PC-3 (cell line): ENCODE measurements around the gene MED13.

Experiments
- EZH2phosphoT487 ChIP-seq: fragments of 300-600 bp; sonication (generic); IDR thresholded peaks from 2 replicates; pipeline ENCODE4 v1.6.1; 2018; ENCODE audit warnings: mild to moderate bottlenecking, antibody characterized with exemption, low read length, borderline replicate concordance
- TF ChIP-seq, protein P1 (sequence below): fragments of 300-600 bp; sonication (generic); conservative IDR thresholded peaks from 2 replicates; pipeline ENCODE4 v1.5.1; 2017; ENCODE audit warnings: antibody characterized with exemption, low read depth, mild to moderate bottlenecking, low read length

DNA sequence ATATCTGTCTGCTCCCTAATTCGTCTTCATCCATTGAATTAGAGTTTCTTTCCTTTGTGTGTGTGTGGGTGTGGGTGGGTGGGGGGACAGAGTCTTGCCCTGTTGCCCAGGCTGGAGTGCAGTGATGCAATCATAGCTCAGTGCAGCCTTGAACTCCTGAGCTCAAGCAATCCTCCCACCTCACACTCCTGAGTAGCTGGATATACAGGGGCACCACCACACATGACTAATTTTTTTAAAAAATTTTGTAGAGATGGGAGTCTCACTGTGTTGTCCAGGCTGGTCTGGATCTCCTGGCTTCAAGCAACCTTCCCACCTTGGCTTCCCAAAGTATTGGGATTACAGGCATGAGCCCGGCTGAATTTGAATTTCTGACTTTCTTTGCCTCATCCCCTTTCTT is 34.5 kb upstream of the MED13 start:
- TF ChIP-seq, protein P1, sequence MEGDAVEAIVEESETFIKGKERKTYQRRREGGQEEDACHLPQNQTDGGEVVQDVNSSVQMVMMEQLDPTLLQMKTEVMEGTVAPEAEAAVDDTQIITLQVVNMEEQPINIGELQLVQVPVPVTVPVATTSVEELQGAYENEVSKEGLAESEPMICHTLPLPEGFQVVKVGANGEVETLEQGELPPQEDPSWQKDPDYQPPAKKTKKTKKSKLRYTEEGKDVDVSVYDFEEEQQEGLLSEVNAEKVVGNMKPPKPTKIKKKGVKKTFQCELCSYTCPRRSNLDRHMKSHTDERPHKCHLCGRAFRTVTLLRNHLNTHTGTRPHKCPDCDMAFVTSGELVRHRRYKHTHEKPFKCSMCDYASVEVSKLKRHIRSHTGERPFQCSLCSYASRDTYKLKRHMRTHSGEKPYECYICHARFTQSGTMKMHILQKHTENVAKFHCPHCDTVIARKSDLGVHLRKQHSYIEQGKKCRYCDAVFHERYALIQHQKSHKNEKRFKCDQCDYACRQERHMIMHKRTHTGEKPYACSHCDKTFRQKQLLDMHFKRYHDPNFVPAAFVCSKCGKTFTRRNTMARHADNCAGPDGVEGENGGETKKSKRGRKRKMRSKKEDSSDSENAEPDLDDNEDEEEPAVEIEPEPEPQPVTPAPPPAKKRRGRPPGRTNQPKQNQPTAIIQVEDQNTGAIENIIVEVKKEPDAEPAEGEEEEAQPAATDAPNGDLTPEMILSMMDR = no peak
- TF ChIP-seq EZH2phosphoT487 = no peak
